CD4-positive, CD25-positive, alpha-beta regulatory T cell (primary cell): ENCODE measurements around the gene TC2N. TPM values are rescaled to one million over a fixed set of nuclear protein-coding genes. Genes with fewer than 3 reads are reported as not detected.

Experiments
- polyA plus RNA-seq, 4 donors: library from polyadenylated mRNA; unstranded; fragments of 300-500 nt; fragmentation: Illumina TruSeq; gene quantifications; one replicate each; pipeline ENCODE4 v1.2.3, GENCODE V29; 2021
- total RNA-seq: library from RNA; stranded (reverse); gene quantifications from one replicate; pipeline ENCODE4 v1.2.3, GENCODE V29; 2022

TC2N gene
- total and polyA plus RNA-seq, 5 donors from 2014 or later, result 68.8 to 138 (median 98.5) TPM

Other genes with a start within 250 kb of the TC2N start
- gene CATSPERB, start 135.4 kb downstream of the TC2N start, total RNA-seq, result 2.7 TPM
- under 1 TPM in 1 of 4 donors, not detected in 3; 0.24 TPM for gene CATSPERB, start 135.4 kb downstream of the TC2N start, polyA plus RNA-seq
- 3.0 TPM for gene FBLN5, start 80.2 kb upstream of the TC2N start, total RNA-seq
- gene FBLN5, start 80.2 kb upstream of the TC2N start, polyA plus RNA-seq, result 10 to 100 TPM; 10.6 to 21.9 (median 21.0) TPM
- gene TRIP11, start 172.5 kb upstream of the TC2N start, total RNA-seq, result 55.9 TPM
- gene TRIP11, start 172.5 kb upstream of the TC2N start, polyA plus RNA-seq, result 10 to 100 TPM; 39.8 to 44.5 (median 43.2) TPM
- gene ATXN3, start 239.0 kb upstream of the TC2N start, total RNA-seq, result 28.5 TPM
- 10 to 100 TPM; 13.1 to 21.3 (median 16.3) TPM for gene ATXN3, start 239.0 kb upstream of the TC2N start, polyA plus RNA-seq